GM12865 (cell line): ENCODE data around the gene DTNB.

Source experiments
- DNase-seq: peaks from one replicate; pipeline ENCODE4 v3.0.0; 2010; ENCODE audit warnings: low read depth
- H3K4me3 ChIP-seq: 2 replicates; pipeline ENCODE4 v1.5.1; 2011; ENCODE audit warnings: mild to moderate bottlenecking, low read depth, low read length, control low read depth
- TF ChIP-seq, protein P1 (sequence below): IDR thresholded peaks from 2 replicates; pipeline ENCODE4 v1.5.1; 2011; ENCODE audit warnings: low read length, control low read depth, low read depth, inconsistent platforms; ENCODE audit not compliant: insufficient read depth; ENCODE audit errors: missing control alignments

DTNB gene

DNA sequence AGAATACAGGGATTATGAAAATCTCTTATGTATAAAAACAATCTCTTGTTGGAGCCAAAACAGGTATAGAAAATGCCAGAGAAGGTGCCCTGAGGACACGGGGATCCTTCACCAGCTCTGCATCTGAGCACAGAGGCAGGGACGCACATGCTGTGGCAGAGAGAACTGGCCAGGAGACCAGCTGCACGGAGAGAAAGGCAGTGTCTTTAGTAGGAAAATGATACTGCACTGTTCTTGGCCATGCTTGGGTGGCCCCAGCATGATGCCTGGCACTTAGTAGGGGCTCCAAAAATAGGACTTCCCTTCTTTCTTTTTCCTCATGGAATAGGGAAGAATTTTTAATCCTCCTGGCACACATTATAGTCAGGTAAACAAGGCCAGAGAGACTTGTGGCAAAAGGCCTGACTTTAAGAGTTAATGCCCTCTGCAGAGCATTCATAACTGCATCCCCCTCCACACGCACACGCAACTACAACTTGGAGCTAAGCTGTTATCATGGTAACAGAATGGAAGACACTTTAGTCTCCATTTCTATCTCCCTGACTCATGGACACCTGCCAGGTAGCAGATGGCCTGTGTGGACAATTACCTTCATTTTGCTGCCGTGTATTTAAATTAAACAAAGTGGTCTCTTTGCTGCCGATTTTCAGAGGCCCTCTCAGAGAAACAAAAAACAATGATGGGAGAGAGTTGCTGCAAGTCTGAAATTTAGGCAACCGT lies 271.9 kb downstream of the DTNB start:
- peak overlapping the region; percentile 61 for H3K4me3 ChIP-seq
- DNase-seq, result peak; percentile 46
- TF ChIP-seq, protein P1, sequence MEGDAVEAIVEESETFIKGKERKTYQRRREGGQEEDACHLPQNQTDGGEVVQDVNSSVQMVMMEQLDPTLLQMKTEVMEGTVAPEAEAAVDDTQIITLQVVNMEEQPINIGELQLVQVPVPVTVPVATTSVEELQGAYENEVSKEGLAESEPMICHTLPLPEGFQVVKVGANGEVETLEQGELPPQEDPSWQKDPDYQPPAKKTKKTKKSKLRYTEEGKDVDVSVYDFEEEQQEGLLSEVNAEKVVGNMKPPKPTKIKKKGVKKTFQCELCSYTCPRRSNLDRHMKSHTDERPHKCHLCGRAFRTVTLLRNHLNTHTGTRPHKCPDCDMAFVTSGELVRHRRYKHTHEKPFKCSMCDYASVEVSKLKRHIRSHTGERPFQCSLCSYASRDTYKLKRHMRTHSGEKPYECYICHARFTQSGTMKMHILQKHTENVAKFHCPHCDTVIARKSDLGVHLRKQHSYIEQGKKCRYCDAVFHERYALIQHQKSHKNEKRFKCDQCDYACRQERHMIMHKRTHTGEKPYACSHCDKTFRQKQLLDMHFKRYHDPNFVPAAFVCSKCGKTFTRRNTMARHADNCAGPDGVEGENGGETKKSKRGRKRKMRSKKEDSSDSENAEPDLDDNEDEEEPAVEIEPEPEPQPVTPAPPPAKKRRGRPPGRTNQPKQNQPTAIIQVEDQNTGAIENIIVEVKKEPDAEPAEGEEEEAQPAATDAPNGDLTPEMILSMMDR, result no peak

DNA sequence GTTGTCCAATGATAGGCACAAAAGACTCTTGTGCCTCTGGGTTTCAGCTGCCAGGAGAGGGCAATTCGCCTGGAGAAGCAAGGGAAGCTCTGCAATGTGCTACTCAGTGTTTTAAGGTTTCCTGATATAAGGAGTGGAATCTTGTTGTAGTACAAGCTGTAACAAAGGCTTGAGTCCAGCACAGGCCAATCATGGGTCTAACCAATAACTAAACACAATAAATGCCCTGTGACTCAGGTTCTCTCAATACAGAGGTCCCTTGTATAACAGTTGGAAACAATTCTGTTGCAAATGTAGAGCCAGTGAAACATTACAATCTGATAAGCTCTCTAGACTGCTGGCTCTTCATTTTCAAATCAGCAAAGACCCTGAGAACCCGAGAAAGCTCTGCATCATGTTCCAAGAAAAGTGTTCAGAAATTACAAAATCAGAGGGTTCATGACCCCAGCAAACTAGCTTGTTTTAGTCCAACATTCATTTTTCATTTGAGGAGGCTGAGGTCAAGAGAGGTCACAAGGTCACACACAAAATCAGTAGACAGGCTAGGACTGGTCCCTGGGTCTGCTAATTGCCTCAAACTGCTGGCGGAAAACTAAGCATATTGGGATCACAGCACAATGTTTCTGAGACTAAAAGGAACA lies 272.7 kb downstream of the DTNB start:
- TF ChIP-seq, protein P1, result no peak

DNA sequence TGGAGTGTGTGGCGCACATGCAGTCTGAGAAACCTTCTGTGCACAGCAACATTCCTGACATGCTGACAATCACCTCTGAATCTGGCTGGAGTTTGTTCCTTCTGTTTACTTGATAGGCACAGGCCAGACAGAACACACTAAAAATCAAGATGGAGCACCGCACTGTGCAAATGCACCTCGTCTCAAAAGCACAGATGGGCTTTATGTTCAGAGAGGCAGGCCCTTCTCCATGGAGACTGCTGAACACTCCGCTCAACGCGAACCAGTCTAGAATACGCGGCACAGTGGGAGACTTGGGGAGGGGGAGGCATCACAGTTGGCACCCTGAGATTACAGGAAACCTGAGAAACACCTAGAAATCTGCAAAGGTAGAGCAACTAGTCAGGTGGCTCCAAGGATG lies 273.2 kb downstream of the DTNB start:
- TF ChIP-seq, protein P1, result no peak
- DNase-seq, result no peak
- H3K4me3 ChIP-seq, result peak overlapping the region; percentile 61

More for the DNA sequence above, 272.7 kb downstream of the DTNB start:
- no peak for DNase-seq
- H3K4me3 ChIP-seq, result peak overlapping the region; percentile 61

GRCh38 chr2:25398534-25398933 lies 274.8 kb downstream of the DTNB start:
- TF ChIP-seq, protein P1, result no peak
- H3K4me3 ChIP-seq, result no peak overlapping the region
- no peak for DNase-seq

DNA sequence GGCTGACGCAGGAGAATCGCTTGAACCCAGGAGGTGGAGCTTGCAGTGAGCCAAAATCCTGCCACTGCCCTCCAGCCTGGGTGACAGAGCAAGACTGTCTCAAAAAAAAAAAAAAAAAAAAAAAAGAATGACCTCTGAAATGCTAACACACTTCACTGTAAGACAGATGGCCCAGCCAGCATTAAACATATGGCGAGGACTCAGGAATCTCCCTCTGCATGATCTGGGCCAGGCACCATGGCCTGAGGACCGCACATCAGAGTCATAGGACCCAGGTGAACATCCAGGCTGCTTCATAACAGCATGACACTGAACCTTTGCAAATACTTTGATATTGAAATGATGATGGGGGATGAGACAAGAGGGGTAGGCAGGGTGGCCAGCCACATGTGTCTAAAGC lies 275.6 kb downstream of the DTNB start:
- no peak overlapping the region for H3K4me3 ChIP-seq
- DNase-seq, result no peak
- TF ChIP-seq, protein P1, result no peak

- H3K4me3 ChIP-seq, result no peak overlapping the region
- DNase-seq, result no peak
- TF ChIP-seq, protein P1, result no peak
Measured at GRCh38 chr2:25389161-25389560, 284.2 kb downstream of the DTNB start.
